Measurements from ENCODE around the gene CITED2.
"Not testable (repeated sequence)": the region's sequence is repeated elsewhere in the genome, so short reads cannot be mapped to it uniquely, and the experiment has no call there.

CITED2 gene

GRCh38 chr6:139364302-139364981 lies 10.0 kb downstream of the CITED2 start:
- no peak for DNase-seq

- DNase-seq: not testable (repeated sequence)
These were observed 10.7 kb downstream of the CITED2 start for GRCh38 chr6:139363797-139364196.

GRCh38 chr6:139363123-139363522 lies 11.3 kb downstream of the CITED2 start:
- not testable (repeated sequence) for DNase-seq

- DNase-seq: no peak
These were observed 13.2 kb downstream of the CITED2 start for GRCh38 chr6:139361211-139361610.

GRCh38 chr6:139356924-139357323 lies 17.5 kb downstream of the CITED2 start:
- no peak for DNase-seq

GRCh38 chr6:139355777-139356445 lies 18.5 kb downstream of the CITED2 start:
- DNase-seq: no peak

GRCh38 chr6:139355172-139355571 lies 19.3 kb downstream of the CITED2 start:
- no peak for DNase-seq

GRCh38 chr6:139354189-139354588 lies 20.3 kb downstream of the CITED2 start:
- DNase-seq: no peak

- no peak for DNase-seq
These were observed 24.9 kb downstream of the CITED2 start for GRCh38 chr6:139349464-139350020.

- no peak for DNase-seq
These were observed 28.1 kb downstream of the CITED2 start for GRCh38 chr6:139346392-139346791.

GRCh38 chr6:139344186-139344963 lies 30.1 kb downstream of the CITED2 start:
- DNase-seq: no peak

- no peak for DNase-seq
These were observed 31.2 kb downstream of the CITED2 start for GRCh38 chr6:139343052-139343750.

- no peak for DNase-seq
These were observed 33.4 kb downstream of the CITED2 start for GRCh38 chr6:139341060-139341459.

GRCh38 chr6:139338795-139339194 lies 35.7 kb downstream of the CITED2 start:
- DNase-seq: no peak

GRCh38 chr6:139337830-139338229 lies 36.6 kb downstream of the CITED2 start:
- no peak for DNase-seq

GRCh38 chr6:139337001-139337400 lies 37.4 kb downstream of the CITED2 start:
- DNase-seq: no peak

GRCh38 chr6:139336488-139336887 lies 38.0 kb downstream of the CITED2 start:
- DNase-seq: no peak

- DNase-seq: no peak
These were observed 38.8 kb downstream of the CITED2 start for GRCh38 chr6:139335447-139336210.

- DNase-seq: no peak
These were observed 39.5 kb downstream of the CITED2 start for GRCh38 chr6:139334806-139335446.

- DNase-seq: no peak
These were observed 43.5 kb downstream of the CITED2 start for GRCh38 chr6:139330826-139331500.

GRCh38 chr6:139330306-139330705 lies 44.1 kb downstream of the CITED2 start:
- DNase-seq: no peak
